Measurements from ENCODE around the gene MBNL1.

Gene MBNL1

DNA sequence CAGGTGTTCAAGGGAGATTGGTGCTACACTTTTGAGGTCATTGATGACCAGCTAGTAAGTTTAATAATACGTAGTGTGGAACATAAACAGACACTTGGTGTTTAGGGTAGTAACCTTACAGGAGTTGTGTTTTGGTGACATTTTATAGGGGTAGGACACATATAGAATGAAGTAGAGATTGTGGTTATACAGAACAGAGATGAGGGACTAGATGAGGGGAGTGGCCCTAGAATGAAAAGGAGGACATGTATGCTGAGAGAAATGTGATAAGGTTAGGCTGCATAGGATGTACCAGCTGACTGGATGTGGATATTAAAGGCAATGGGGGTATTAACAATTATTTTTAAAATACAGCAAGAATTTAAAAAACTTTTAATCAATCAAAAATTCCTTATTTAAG is 8.0 kb downstream of the MBNL1 start:
- DNase-seq (ENCODE audit: low spot score): no peak

DNA sequence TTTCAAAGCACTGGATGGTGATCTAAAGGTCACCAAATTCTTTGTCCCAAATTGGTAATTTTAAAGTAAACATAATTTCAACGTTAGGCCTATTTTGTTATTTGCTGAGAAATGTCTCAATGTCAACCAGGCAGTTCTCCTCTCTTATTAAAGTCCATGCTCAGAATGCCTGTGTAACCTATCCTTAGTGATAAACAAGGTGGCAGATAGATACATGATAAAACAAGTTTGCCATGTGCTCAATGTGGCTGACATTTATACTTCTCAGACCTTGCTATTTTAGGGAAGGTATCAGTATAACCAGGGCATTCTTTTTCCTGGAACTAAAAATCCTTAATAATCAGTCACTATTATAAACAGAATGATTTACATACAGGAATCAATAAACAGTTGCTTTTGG is 8.5 kb downstream of the MBNL1 start:
- no peak for DNase-seq (ENCODE audit: low spot score)

DNA sequence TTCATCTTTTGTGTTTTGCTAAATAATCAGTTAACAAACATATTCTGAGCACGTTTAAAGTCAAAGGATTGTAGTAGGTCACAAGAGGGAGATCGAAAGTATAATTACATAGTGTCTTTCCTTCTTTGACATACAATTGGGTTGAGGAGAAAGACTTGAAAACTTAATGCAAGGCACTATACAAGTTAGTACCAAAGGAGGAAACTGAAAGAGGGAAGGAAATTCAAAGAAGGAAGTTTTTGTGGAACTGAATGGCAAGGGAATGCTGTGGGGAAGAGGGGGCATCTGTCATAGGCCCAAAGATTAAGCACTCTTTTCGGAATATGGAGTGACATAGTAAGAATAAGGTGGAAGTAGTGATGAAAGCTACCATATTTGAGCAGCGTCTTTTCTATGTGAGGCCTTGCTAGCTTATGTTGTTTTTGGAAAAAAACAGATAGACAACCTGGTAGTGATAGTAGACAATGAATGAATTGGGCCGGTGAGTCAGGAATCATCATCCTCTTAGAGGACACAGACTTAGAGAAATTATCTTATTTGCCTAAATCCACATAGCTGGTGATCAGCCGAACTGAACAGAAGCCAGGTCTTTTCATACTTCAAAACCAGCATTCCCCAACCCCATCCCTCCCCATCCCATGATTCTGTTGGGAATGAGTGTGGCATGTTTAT is 10.2 kb downstream of the MBNL1 start:
- no peak for DNase-seq (ENCODE audit: low spot score)

DNA sequence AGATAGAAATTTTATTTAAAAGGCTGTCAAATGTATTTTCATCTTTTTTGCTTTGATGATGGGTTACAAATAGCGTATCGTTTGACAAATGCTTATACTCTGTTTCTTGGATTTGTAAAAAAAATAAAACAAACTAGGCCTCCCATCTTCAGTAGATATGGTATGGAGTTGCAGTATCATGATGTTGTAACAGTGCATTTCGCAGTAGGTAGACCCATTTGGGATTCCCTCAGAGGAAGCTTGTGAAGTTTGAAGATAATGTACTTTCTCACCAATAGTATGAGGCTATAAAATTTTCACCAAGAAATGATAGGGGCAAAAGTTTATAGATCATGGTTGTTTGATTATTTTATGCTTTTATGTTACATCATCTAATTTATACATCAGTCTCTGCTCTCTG is 10.8 kb downstream of the MBNL1 start:
- DNase-seq (ENCODE audit: low spot score): no peak

DNA sequence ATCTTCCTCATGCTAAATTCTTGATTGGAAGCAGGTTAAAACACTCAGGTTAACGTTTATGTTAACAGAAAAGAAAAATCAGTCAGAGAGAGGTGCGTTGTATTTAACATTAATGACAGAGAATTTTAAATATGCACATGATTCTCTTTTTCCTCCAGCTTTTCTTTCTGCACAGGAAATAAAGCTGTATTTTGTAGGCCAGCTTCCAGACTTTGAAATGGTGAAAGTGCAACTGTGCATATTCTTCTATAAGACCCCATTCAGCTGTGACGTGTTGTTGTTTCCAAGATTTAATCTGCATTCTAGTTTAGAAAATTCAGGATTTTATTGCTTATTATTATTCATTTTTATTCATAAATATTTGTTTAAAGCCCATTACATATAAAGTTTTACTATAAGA is 11.8 kb downstream of the MBNL1 start:
- DNase-seq (ENCODE audit: low spot score): no peak

DNA sequence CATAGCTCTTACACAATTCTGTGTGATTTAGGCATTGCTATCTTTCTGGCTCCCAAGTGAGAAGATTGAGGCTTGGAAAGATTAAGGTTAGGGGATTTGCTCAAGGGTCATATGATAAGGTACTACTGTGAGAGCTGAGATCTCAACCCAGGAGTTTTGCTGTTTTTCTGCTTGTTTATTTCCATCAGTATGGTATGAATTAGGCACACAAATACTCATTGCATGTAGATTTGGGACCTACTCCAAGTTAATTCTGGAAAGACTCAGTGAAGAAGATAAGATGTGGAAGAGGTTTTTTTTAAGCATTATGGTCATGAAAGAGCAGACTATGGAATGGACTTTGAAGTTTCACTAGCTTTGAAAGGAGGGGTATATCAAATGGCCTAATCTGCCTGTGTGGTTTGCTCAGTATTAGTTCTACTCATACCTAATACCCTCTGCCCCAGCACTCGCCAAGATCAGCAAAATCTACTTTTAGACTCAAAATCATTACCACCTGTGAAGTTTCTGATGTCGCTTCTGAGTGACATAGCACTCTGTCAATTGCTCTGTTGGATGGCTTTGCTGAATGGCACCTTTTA is 12.5 kb downstream of the MBNL1 start:
- DNase-seq (ENCODE audit: low spot score): no peak

DNA sequence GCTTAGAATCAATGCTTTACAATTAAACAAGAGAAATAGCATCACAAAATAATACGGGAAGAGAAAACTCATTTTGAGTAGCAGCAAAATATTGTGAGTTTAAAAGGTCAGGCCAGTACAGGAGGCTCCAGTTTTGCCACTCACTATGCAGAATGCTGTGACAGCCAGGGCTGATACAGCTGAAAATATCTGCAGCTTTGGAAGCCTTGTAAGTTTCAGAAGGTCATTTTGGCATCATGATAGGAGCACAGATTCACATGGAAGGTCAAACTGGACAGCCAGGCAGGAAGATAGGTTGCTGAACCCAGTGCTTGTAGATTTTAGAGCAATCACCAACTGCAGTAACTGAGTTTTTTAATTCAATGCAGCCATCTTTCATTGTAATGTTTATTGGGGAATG is 14.1 kb downstream of the MBNL1 start:
- no peak for DNase-seq (ENCODE audit: low spot score)

DNA sequence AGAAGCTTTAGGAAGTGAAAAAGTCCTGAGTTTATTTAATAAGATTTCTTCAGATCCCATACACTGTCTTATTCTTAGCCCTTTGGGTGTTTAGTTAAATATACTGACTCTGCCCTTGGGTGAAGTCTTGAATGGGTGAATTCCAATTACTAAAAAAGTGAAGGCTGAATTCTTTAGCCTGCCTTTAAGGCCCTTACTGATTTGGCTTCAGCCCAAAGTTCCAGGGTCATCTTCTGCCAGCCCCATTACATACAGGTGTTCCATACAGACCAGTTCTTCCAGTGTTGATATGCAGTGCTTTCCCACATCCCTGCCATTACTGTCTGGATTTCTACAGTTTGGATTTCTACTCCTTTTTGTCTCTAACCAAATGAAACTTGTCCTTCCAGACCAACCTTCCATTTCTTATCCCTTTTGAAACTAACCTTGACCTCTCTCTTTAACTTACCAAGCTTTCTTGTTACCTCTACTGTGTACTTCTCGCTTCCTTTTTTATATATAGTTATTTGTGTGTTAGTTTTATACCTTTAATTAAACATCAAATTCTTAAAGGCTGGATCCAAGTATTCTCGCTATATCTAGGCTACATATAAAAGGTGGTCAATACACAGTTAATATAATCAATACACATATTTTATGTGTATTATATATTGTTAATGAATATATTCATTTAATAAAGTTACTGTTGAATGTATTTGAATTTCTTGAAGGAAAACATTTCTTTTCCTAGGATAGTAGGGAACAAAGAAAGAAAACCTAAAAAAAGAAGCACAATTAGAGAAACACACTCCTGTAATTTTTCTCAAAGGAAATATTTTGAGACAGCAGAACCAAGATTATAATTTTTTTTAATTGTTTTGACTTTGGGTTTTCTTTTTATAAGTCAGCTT is 15.0 kb downstream of the MBNL1 start:
- peak; percentile 42 for DNase-seq (ENCODE audit: low spot score)

DNA sequence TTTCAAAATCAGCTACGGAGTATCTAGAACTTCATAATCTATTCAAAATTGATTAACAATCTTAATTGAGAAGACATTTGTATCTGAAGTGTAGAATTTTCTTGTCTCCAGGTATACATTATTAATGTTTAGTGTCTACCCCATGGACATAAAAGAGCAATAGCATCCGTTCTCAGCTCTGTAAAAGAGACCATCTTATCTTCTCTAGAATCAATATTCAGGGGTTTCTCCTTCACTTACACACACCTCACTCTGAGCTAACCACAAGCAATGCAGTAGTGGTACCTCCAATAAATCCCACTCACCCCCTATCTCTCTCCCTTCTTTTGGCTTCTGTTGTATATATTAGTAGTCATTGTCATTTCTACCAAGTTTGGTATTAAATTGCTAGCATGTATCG is 16.2 kb downstream of the MBNL1 start:
- no peak for DNase-seq (ENCODE audit: low spot score)

DNA sequence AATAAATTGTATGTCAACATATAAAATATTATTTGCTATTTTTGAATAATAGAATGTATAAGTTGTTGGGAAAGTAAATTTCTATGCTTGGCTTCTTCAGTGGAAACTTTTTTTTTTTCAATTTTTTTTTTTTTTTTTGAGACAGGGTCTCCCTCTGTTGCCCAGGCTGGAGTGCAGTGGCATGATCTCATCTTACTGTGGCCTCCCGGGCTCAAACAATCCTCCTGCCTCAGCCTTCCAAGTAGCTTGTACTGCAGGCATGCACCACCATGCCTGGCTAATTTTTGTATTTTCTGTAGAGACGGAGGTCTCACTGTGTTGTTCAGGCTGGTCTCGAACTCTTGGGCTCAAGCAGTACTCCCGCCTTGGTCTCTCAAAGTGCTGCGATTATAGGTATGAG is 16.8 kb downstream of the MBNL1 start:
- DNase-seq (ENCODE audit: low spot score): no peak

DNA sequence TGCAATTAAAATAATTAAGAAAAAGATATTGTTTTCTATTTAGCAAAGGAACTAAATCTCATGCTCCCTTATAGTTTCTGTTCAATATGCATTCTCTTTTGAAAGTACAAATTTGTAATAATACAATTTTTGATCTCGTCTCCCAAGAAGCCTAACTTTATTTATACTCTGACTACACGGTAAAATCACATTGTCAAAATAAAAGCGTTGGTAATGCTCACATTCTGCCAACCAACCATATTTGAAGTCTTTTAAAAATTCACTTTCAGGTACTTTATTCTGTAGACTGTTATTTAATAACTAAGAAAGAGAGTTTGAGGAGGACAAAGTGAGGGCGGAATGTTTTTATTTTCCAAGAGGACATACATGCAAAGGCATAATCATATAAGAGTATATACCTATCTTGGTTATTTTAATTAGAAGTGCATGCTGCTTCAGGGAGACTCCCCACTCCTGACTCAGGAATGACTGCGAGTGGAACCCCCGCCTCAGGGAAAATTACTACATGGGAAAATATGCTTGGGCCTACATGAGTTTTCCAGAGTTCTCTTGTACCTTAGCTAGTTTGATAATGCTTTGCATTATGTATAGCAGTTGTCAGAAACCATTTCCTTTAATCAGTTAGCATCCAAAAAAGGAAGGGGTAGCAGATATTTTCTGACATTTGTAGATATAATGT is 19.3 kb downstream of the MBNL1 start:
- no peak for DNase-seq (ENCODE audit: low spot score)

DNA sequence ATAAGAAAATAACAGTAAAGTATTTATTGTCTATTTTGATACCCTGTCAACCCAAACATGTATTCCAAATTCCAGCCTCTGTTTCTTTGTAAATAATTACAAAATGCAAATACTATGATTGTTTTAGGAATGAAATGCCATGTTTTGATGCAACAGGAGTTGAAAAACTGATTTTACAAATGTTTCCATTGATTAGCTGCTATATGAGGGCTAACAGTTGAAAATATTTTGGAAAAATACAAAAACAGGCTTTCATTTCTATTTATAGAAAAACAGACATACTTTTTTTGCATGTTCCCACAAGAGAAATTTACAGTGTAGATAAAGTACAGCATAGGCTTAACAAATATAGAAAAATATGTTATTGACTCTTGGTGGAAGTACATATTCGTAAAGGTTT is 20.0 kb downstream of the MBNL1 start:
- no peak for DNase-seq (ENCODE audit: low spot score)

DNA sequence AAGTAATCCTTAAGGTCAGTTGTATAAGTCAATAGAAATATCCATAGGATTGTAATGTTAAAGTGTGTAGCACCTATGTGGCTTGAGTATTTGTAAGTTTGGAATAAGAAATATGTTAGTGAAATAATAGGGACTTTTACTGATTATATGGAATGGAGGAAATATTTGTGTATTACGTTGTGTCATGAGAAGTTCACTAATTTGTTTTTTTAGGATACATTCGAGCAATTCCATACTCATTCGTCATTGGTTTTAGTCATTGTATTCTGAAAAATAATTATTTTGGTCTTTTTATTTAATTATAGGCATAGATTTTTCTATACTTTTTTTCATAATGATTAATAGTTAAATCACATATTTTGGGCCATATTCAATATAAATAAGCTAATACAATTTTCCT is 21.0 kb downstream of the MBNL1 start:
- DNase-seq (ENCODE audit: low spot score): no peak

DNA sequence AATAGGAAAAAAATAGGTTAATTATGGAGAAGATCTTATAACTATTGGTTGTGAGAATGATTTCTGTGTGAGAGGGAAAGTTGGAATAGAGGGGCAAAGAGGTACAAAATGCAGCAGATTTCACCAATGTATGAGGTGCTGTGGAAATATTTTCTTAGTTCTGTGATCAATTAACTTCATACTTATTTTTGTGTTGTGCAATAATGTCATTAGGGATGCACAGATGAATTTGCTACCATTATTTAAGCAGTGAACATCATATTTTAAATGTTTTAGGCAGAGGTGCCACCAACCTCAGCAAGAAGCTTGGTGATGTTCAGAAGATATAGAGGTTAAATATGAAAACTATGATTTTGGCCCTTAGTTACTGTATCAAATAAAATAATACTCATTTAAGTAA is 21.6 kb downstream of the MBNL1 start:
- no peak for DNase-seq (ENCODE audit: low spot score)

DNA sequence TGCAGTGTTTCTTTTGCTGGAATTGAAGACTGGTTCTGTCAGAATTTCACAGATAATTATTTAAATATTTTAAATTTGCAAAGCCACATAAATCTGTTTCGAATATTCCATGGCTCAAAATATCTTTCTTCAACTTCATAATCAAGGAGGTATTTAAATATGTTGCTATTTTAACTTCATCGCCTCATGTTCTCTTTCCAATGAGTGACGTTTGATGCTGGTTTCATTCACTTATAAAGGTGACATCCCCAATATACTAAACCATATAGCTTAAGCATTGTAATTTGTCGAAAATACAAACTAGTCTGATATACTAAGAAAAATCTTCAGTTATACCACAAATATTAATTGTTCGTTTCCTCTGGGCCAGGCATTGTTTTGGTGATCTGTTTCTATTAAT is 22.5 kb downstream of the MBNL1 start:
- DNase-seq (ENCODE audit: low spot score): no peak

DNA sequence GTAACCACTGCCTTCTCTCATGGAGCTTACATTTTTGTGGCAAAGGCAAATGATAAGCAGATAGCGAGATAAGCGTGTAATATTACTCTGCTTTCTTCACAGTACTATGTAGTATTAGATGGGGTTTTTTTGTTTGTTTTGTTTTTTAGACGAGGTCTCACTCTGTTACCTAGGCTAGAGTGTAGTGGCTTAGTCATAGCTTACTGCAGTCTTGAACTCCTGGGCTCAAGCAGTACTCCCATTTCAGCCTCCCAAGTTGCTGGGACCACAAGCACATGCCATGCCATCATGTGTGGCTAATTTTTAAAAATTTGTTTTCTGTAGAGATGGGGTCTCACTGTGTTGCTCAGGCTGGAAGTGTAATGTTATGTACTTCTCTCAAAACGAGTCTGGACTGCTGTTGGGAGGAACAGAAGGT is 22.9 kb downstream of the MBNL1 start:
- no peak for DNase-seq (ENCODE audit: low spot score)

DNA sequence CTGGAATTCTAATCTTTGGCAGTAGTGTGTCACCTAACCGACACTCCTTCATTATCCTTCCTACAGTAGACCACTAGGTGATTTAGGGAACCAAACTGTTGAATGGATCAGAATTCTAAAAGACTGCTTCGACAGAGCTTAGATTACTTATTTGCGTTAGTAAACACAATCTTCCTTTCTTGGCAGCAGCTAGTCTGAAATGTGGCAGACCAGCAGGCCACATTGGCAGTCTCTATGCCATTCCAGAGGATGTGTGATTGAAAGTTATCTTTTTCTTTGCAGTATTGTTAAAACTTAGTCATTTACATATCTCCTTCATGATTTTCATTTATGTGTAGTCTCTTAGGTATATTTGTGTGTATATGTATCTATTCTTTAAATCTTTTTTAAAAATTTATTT is 23.6 kb downstream of the MBNL1 start:
- no peak for DNase-seq (ENCODE audit: low spot score)

DNA sequence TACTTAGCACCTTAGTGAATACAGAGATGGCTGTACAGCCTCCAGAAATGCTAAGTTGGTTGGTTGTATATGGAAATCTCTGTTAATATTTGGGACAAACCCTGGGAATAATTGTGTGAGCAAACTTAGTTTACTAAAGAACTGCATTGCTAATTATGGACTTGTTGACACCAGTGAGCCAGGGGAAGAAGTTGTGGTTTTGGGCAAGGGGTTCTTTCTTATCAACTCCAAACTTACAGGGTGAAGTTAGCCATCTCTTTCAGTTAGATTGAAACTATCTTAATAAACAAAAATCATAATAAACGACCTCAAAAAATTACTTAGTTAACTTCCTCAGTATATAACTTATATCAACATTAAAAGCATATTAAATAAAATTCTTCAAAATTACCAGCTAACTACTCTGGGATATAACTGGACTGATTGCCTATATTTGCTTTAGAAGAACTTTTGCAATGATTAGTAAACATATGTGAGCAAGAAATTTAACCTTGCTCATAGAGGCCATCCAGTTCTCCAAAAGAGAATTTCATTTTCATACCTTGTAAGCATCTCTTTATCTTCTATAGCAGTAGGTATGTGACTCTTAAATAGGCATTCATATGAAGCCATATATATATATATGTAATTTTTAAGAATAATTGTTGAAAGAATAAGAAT is 24.7 kb downstream of the MBNL1 start:
- no peak for DNase-seq (ENCODE audit: low spot score)

DNA sequence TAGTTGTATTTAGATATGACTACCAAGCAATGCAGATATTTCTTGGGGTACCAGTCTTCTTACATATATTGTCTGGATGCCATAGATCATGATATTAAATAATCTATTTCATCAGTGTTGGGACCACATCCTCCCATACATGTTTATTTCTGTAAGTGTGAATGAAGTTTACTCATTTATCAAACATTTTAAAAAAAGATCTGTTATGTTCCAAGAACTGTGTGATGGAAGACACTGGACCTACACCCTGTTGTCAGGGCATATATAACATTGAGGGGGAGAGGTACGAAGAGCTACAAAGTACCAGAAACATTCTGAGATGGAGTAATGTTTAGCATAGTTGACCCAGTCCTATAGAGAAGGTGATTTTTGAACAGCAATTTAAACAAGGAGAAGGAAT is 26.6 kb downstream of the MBNL1 start:
- DNase-seq (ENCODE audit: low spot score): no peak

DNA sequence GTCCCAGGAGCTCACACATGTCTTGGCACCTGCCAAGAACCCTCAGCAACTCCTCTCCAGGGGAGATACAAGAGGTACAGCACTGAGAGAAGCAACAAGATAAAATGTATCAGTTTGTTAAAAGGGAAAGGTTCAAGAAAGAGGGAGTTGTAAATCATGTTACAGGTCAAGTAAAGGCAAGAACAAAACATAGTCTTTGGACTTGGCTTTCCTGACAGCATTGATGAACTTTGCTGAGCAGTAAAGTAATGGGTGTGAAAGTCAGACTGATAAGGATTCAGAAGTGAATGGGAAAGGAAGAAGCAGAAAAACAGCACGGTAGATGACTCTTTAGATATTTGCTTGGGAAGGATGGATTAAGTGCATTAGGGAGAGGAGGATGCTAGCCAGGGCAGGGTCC is 27.1 kb downstream of the MBNL1 start:
- DNase-seq (ENCODE audit: low spot score): no peak

DNA sequence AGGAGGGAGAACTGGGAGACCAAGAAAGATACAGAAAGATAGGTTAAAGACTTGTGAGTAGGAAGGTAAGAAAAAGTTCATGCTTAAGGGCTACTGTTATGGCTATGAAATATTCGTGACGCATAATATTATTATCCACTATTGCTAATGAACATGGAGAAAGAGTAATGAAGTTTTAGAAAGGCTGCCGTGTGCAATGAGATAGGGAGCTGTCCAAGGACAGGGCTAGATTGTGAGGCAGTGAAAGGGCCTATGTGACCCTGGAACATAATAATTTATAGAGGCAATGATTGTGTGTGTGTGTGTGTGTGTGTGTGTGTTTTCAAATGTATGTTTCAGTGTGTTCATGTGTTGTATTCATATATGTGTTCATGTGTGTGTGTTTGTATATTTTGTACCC is 27.7 kb downstream of the MBNL1 start:
- DNase-seq (ENCODE audit: low spot score): no peak

DNA sequence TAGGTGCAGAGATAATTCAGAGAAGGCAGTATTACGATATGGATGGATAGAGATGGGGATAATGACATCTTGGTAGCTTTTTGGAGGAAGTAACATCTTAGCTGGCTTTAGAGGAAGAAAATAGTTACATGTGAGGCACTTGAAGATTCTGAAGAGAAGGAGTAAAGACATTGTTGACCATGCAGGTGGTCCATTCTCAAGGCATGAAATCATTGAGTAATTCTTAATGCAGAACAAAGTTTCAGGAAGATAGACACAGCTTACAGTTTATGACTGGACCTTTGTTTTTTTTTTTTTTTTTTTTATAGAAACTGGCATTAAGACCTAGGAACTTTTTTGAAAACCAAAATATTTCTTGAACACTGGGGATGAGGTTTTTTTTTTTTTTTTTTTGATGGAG is 28.2 kb downstream of the MBNL1 start:
- no peak for DNase-seq (ENCODE audit: low spot score)
